ENCODE measurements around the gene BIRC5.

BIRC5 gene

DNA sequence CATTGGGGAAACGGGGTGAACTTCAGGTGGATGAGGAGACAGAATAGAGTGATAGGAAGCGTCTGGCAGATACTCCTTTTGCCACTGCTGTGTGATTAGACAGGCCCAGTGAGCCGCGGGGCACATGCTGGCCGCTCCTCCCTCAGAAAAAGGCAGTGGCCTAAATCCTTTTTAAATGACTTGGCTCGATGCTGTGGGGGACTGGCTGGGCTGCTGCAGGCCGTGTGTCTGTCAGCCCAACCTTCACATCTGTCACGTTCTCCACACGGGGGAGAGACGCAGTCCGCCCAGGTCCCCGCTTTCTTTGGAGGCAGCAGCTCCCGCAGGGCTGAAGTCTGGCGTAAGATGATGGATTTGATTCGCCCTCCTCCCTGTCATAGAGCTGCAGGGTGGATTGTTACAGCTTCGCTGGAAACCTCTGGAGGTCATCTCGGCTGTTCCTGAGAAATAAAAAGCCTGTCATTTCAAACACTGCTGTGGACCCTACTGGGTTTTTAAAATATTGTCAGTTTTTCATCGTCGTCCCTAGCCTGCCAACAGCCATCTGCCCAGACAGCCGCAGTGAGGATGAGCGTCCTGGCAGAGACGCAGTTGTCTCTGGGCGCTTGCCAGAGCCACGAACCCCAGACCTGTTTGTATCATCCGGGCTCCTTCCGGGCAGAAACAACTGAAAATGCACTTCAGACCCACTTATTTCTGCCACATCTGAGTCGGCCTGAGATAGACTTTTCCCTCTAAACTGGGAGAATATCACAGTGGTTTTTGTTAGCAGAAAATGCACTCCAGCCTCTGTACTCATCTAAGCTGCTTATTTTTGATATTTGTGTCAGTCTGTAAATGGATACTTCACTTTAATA lies 10.4 kb downstream of the BIRC5 start:
- no peak for DNase-seq (ENCODE audit: low read depth)
- H3K4me3 ChIP-seq (ENCODE audit: low read depth, low read length) = no peak overlapping the region
- no peak for TF ChIP-seq CTCF (IDR thresholded peaks at IDR 0.05; ENCODE audit: low read depth, low read length, missing control alignments)

GRCh38 chr17:78225088-78225865 lies 11.2 kb downstream of the BIRC5 start:
- no peak for DNase-seq (ENCODE audit: low read depth)
- no peak overlapping the region for H3K4me3 ChIP-seq (ENCODE audit: low read depth, low read length)
- no peak for TF ChIP-seq CTCF (IDR thresholded peaks at IDR 0.05; ENCODE audit: low read depth, low read length, missing control alignments)

- DNase-seq (ENCODE audit: low read depth) = no peak
- TF ChIP-seq CTCF (IDR thresholded peaks at IDR 0.05; ENCODE audit: low read depth, low read length, missing control alignments) = no peak
- no peak overlapping the region for H3K4me3 ChIP-seq (ENCODE audit: low read depth, low read length)
These were observed 12.2 kb downstream of the BIRC5 start for GRCh38 chr17:78226055-78226758.

DNA sequence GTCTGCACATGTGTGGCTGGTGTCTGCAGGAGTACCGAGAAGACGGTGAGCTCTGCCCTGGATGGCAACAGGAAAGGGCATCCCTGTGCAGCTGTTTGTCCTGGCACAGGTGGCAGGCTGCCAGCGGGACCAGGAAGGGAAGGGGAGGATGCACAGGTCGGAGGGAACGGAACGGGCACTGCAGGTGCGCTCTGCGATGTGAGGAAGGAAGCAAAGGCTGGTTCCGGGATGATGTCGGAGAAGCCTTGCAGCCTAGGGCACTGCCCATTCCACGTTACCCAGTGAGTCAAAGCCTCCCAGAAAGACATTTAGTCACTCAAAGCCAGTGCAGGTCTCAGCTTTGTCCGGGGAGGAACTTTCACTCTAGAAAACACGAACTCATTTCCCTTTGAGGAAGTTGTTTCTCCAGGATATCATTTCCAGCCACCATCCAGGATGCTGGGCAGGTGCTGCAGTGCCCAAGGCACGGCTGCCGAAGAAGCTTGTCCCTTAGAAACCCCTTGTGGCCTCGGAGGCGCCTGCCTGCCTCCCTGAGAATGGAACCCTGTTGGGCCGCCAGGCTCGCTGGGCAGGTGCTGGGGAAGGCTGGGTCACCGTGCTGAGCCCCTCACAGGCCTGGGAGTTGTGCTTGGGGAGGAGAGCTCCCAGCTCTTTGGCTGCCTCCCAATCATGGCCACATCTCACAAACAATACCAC lies 12.9 kb downstream of the BIRC5 start:
- no peak for DNase-seq (ENCODE audit: low read depth)
- TF ChIP-seq CTCF (IDR thresholded peaks at IDR 0.05; ENCODE audit: low read depth, low read length, missing control alignments) = no peak
- no peak overlapping the region for H3K4me3 ChIP-seq (ENCODE audit: low read depth, low read length)

DNA sequence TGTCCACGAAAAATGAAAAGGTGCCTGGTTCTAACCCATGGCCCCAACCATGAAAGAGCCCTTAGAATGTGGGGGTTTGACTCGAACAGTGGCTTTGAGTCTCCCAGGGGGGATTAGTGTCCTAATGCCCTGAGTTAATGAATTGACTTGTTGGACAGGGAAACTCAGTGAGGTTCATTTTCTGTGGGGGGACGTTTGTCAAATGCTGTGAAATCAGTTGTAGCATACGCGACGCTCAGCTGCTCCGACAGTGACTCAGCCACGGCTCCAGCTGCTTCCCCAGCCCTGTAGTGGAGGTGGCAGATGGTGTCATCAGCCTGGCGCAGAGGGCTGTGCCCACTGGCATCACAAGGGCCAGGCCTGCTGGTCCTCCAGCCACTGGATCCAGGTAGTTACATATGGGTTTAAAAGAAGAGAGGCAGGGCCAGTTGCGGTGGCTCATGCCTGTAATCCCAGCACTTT lies 13.4 kb downstream of the BIRC5 start:
- no peak for TF ChIP-seq CTCF (IDR thresholded peaks at IDR 0.05; ENCODE audit: low read depth, low read length, missing control alignments)
- H3K4me3 ChIP-seq (ENCODE audit: low read depth, low read length) = no peak overlapping the region
- DNase-seq (ENCODE audit: low read depth) = no peak

DNA sequence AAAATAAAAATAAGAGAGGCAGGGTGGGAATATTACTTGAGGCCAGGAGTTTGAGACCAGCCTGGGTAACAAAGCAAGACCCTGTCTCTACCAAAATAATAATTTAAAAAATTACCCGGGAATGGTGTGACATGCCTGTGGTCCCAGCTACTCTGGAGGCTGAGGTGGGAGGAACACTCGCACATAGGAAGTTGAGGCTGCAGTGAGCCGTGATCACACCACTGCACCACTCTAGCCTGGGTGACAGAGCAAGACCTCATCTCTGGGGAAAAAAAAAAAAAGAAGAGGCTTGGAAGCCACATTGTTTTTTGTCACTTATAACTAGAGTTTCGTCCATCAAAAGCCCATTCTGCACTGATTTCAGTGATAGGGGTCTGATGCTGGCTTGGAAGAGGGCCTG lies 14.1 kb downstream of the BIRC5 start:
- DNase-seq (ENCODE audit: low read depth) = no peak
- H3K4me3 ChIP-seq (ENCODE audit: low read depth, low read length) = no peak overlapping the region
- no peak for TF ChIP-seq CTCF (IDR thresholded peaks at IDR 0.05; ENCODE audit: low read depth, low read length, missing control alignments)

Measured in GM12864 (cell line).